Tibial artery (tissue), 4 donors: ENCODE measurements around the gene VPS39.

Source experiments
- DNase-seq, 2 donors: peaks; one replicate each; pipeline ENCODE4 v3.0.0-alpha.2; 2019
- H3K27ac ChIP-seq, 2 donors: fragments of 200-600 bp; sonication (generic) in 1 of 2; 1 replicate in 1 of 2; 2 replicates in 1 of 2; pipeline ENCODE4 v1.5.1; 2018 to 2019; ENCODE audit warnings: mild to moderate bottlenecking in 1 of 2
- H3K27me3 ChIP-seq, 2 donors: fragments of 200-600 bp; sonication (generic) in 1 of 2; one replicate each; pipeline versions ENCODE4 v1.5.1 to v1.6.0; 2016 to 2019
- H3K36me3 ChIP-seq, 3 donors: fragments of 200-600 bp; sonication (generic) in 2 of 3; one replicate each; pipeline ENCODE4 v1.5.1; 2016 to 2019; ENCODE audit warnings: mild to moderate bottlenecking in 2 of 3
- H3K4me1 ChIP-seq, 4 donors: fragments of 200-600 bp; sonication (generic) in 2 of 4; 1 replicate in 3 of 4; 2 replicates in 1 of 4; pipeline ENCODE4 v1.5.1; 2016 to 2019
- H3K4me3 ChIP-seq, 2 donors: fragments of 200-600 bp; sonication (generic) in 1 of 2; 1 replicate in 1 of 2; 2 replicates in 1 of 2; pipeline ENCODE4 v1.5.1; 2018 to 2019; ENCODE audit warnings: mild to moderate bottlenecking in 2 of 2
- H3K9me3 ChIP-seq, 3 donors: fragments of 200-600 bp; sonication (generic) in 1 of 3; one replicate each; pipeline ENCODE4 v1.5.1; 2016 to 2019
- intact Hi-C: fragments of 100-400 bp; cut with DNase I; formaldehyde crosslinking; loops from one replicate; pipeline ENCODE4 v1.15.0; 2023; ENCODE audit warnings: low total_unique reads
- TF ChIP-seq, protein P1 (sequence below), 2 experiments: fragments of 200-600 bp in 1 of 2; fragments of 450-650 bp in 1 of 2; IDR thresholded peaks; one replicate each; pipeline ENCODE4 v1.5.1; 2017 to 2019; ENCODE audit warnings: antibody characterized with exemption in 2 of 2, mild to moderate bottlenecking in 1 of 2, moderate library complexity in 1 of 2

VPS39 gene

DNA sequence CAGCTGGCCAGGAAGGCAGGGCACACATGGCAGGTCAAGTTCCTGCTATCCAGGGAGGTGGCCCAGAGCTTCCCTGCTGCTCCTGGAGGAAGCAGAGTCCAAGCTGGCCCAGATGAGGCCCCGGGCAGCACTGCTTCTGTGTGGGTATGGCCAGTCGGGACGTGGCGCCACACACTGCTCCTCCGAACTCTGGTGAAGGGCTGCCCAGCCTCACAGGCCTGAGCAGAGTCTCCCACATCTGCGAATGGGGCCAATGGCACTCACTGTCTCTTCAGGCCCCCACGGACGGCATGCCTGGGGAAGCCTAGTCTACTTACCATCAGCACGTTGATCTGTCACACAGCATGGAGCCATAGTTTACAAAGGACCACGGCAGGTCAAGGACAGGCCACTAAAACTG is 49.2 kb downstream of the VPS39 start:
- DNase-seq = peak in 1 of 2 donors; percentile 47
- H3K36me3 ChIP-seq = peaks cover 49 to 57% (median 55%) of the 10 kb centered on the region in 3 donors
- no peaks in the 10 kb centered on the region for H3K9me3 ChIP-seq
- no peak overlapping the region for H3K27ac ChIP-seq
- TF ChIP-seq, protein P1, sequence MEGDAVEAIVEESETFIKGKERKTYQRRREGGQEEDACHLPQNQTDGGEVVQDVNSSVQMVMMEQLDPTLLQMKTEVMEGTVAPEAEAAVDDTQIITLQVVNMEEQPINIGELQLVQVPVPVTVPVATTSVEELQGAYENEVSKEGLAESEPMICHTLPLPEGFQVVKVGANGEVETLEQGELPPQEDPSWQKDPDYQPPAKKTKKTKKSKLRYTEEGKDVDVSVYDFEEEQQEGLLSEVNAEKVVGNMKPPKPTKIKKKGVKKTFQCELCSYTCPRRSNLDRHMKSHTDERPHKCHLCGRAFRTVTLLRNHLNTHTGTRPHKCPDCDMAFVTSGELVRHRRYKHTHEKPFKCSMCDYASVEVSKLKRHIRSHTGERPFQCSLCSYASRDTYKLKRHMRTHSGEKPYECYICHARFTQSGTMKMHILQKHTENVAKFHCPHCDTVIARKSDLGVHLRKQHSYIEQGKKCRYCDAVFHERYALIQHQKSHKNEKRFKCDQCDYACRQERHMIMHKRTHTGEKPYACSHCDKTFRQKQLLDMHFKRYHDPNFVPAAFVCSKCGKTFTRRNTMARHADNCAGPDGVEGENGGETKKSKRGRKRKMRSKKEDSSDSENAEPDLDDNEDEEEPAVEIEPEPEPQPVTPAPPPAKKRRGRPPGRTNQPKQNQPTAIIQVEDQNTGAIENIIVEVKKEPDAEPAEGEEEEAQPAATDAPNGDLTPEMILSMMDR (IDR thresholded peaks at IDR 0.05) = no peak
- no peak overlapping the region for H3K4me3 ChIP-seq
- no peaks in the 10 kb centered on the region for H3K27me3 ChIP-seq
- intact Hi-C loops = no loop called here
- H3K4me1 ChIP-seq = peaks cover 0 to 13% (median 0%) of the 10 kb centered on the region in 4 donors

DNA sequence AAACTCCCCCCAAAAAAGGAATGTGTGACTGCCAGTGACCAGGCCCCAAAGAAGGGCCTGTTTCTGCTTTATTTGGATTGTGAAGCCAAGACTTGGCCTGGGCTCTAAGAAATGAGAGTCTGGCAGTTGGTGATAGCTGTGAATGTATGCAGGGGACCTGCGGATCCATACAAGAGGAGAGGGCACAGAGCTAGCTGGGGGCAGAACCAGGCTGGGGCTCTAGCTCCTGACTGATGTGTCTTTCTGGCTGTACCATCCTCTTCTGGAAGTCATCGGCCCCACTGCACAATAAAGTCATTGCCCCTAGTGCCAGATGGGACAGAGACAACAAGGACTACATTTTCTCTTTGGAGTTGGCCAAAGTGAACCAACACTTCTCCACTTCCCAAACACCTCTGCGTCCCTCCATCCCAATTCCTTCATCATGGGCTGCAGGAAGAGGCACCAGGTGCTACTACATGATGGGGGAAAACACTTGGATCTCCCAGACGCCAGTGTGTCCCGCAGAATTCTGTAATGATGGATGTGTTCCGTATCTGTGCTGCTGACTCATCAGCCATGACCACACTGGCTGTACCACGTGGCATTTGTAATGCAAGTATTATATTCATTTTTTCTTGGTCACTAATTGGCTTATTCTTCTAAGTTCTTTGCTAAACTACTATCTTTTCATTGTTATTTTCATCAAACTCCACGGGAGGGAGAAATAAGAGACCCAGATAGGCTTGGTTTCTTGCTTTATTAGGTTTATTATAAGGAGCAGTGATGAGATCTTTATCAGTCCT is 49.9 kb downstream of the VPS39 start:
- Histone ChIP-seq H3K4me1 (peaks cover 0 to 13% (median 0%) of the 10 kb centered on the region in 4 donors), H3K9me3 (no peaks in the 10 kb centered on the region), H3K36me3 (peaks cover 41 to 49% (median 48%) of the 10 kb centered on the region in 3 donors), H3K27ac (no peak overlapping the region), H3K27me3 (no peaks in the 10 kb centered on the region), H3K4me3 (no peak overlapping the region)
- TF ChIP-seq, protein P1 (IDR thresholded peaks at IDR 0.05) = no peak
- peak in 1 of 2 donors; percentile 47 for DNase-seq
- intact Hi-C loops = no loop called here

- H3K4me1 ChIP-seq = peaks cover 0 to 13% (median 0%) of the 10 kb centered on the region in 4 donors
- no peak overlapping the region for H3K4me3 ChIP-seq
- no peaks in the 10 kb centered on the region for H3K9me3 ChIP-seq
- peaks cover 33 to 41% (median 40%) of the 10 kb centered on the region in 3 donors for H3K36me3 ChIP-seq
- H3K27me3 ChIP-seq = no peaks in the 10 kb centered on the region
- TF ChIP-seq, protein P1 (IDR thresholded peaks at IDR 0.05) = no peak
- intact Hi-C loops = no loop called here
- no peak overlapping the region for H3K27ac ChIP-seq
- DNase-seq = no peak
These were observed 50.7 kb downstream of the VPS39 start for GRCh38 chr15:42157381-42157780.

GRCh38 chr15:42156243-42156922 is 51.7 kb downstream of the VPS39 start, which contains the start of gene PLA2G4F:
Gene PLA2G4F (minus strand): TSS chr15:42156636. CDS start chr15:42156549, 87 bp downstream.
- intact Hi-C loops = no loop called here
- Histone ChIP-seq H3K9me3 (no peaks in the 10 kb centered on the region), H3K4me1 (peaks cover 0 to 13% (median 7%) of the 10 kb centered on the region in 4 donors), H3K27ac (no peak within 1 kb of the TSS), H3K4me3 (no peak within 1 kb of the TSS), H3K36me3 (peaks cover 23 to 31% (median 30%) of the 10 kb centered on the region in 3 donors), H3K27me3 (no peaks in the 10 kb centered on the region)
- TF ChIP-seq, protein P1 (IDR thresholded peaks at IDR 0.05) = no peak
- DNase-seq = peak in 1 of 2 donors; percentile 51

DNA sequence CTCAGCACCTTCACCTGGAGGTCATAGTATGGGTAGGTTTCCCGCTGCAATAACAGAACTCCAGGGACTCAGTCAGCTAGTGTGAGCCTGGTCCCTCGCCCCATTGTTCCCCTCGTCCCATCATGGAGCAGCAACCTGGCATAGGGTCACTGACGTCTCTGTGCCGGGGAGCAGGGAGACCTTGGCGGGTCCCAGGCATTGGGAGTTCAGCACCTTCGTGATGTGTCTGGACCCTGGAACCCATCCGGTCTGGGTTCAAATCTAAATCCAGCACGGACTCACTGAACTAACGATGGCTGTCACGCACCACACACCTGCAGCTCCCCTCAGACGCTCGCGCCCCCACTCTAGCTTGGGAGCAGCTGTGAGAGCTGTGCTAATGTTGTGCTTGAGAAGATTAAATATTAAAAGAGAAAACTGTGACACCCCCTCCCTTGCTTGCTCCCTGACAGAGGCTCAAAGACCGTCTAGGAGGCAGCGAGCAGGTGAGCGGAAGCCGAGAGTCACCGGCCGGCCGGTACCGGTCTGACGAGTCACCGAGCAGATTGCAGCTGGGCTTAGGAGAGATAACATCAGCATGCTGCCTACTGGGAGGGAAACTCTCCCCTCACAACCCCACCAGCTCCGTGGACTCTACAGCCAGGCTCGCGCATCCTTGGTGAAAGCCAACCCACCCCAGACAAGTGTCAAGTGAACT is 52.4 kb downstream of the VPS39 start:
- no peaks in the 10 kb centered on the region for H3K27me3 ChIP-seq
- H3K9me3 ChIP-seq = no peaks in the 10 kb centered on the region
- TF ChIP-seq, protein P1 (IDR thresholded peaks at IDR 0.05) = no peak
- H3K4me1 ChIP-seq = peaks cover 0 to 13% (median 7%) of the 10 kb centered on the region in 4 donors
- H3K36me3 ChIP-seq = peaks cover 16 to 24% (median 23%) of the 10 kb centered on the region in 3 donors
- intact Hi-C loops = no loop called here
- H3K27ac ChIP-seq = no peak overlapping the region
- DNase-seq = peak in 1 of 2 donors; percentile 34
- H3K4me3 ChIP-seq = no peak overlapping the region
